Peyer's patch (tissue), 4 donors: ENCODE measurements around the gene MAP3K13.
"Not testable (repeated sequence)": the region's sequence is repeated elsewhere in the genome, so short reads cannot be mapped to it uniquely, and the experiment has no call there.

Experiments used
- POLR2A ChIP-seq, 2 donors: fragments of 450-650 bp; IDR thresholded peaks; one replicate each; pipeline ENCODE4 v1.5.1; 2017; ENCODE audit warnings: antibody characterized with exemption in 2 of 2, mild to moderate bottlenecking in 2 of 2, moderate library complexity in 2 of 2
- TF ChIP-seq, protein P1 (sequence below), 6 experiments: fragments of 450-650 bp in 4 of 6; fragments of 200-600 bp in 2 of 6; sonication (generic) in 1 of 6; IDR thresholded peaks; one replicate each; pipeline ENCODE4 v1.5.1; 2017 to 2019; ENCODE audit warnings: antibody characterized with exemption in 6 of 6, mild to moderate bottlenecking in 3 of 6, moderate library complexity in 1 of 6

DNA sequence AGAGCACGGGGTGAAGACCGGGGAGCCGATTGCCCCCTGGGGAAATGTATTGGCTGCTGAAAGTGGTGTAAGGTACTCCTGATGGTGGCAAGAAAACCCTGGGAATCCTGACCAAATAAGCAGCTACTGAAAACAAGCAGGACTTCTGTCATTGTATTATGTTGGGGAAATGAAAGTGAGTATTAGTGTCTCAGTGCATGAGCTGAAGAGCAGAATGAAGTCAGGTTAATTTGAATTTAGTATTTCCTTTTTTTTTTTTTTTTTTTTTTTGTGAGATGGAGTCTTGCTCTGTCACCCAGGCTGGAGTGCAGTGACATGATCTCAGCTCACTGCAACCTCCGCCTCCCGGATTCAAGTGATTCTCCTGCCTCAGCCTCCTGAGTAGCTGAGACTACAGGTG, 103.2 kb downstream of the MAP3K13 start:
- TF ChIP-seq, protein P1, sequence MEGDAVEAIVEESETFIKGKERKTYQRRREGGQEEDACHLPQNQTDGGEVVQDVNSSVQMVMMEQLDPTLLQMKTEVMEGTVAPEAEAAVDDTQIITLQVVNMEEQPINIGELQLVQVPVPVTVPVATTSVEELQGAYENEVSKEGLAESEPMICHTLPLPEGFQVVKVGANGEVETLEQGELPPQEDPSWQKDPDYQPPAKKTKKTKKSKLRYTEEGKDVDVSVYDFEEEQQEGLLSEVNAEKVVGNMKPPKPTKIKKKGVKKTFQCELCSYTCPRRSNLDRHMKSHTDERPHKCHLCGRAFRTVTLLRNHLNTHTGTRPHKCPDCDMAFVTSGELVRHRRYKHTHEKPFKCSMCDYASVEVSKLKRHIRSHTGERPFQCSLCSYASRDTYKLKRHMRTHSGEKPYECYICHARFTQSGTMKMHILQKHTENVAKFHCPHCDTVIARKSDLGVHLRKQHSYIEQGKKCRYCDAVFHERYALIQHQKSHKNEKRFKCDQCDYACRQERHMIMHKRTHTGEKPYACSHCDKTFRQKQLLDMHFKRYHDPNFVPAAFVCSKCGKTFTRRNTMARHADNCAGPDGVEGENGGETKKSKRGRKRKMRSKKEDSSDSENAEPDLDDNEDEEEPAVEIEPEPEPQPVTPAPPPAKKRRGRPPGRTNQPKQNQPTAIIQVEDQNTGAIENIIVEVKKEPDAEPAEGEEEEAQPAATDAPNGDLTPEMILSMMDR (IDR thresholded peaks at IDR 0.05) = not testable (repeated sequence)
- TF ChIP-seq POLR2A (IDR thresholded peaks at IDR 0.05) = not testable (repeated sequence)
